K562 (cell line): ENCODE results near the gene HTR4. TPM values are rescaled to one million over a fixed set of nuclear protein-coding genes. Genes with fewer than 3 reads are reported as not detected.

ENCODE experiments used
- ATAC-seq: fragments of 200-7000 bp; cut with Tn5 transposase; 3 replicates; pipeline ENCODE4 v1.9.1; 2020; ENCODE audit warnings: moderate library complexity
- BruUV-seq: library from RNA; stranded (reverse); fragments of 400-500 nt; replicated peaks from 2 replicates; lab custom pipeline; 2021; lab: Mats Ljungman, UMichigan
- CTCF ChIA-PET: fragments of 300-600 bp; formaldehyde crosslinking; extraction: SDS; loops from one replicate; lab custom pipeline; 2021; ENCODE audit warnings: low intra/inter-chr PET ratio; lab: Yijun Ruan, JAX
- POLR2A ChIA-PET: fragments of 300-600, 350-650 bp; sonication (Branson Sonifier 250); formaldehyde crosslinking; extraction: SDS; loops from one replicate; lab custom pipeline; 2021; ENCODE audit warnings: antibody characterized with exemption, inconsistent platforms; lab: Yijun Ruan, JAX
- DNase-seq, 4 experiments: peaks; one replicate each; pipeline versions ENCODE4 v3.0.0 to v3.0.0-alpha.2; 2011 to 2018; ENCODE audit warnings: low spot score in 3 of 4, mixed read lengths in 3 of 4; ENCODE audit errors: extremely low read depth in 1 of 4
- FAIRE-seq: peaks from 2 replicates; lab custom pipeline; 2011; peaks lifted over from hg19 to GRCh38; lab: Jason Lieb, UNC
- H2AFZ ChIP-seq: 2 replicates; pipeline ENCODE4 v1.6.0; 2011; ENCODE audit warnings: low read depth, low read length, control low read depth, inconsistent platforms
- H3K27ac ChIP-seq: fragments of 200-600 bp; 3 replicates; pipeline ENCODE4 v1.8.0; 2011; ENCODE audit warnings: low read depth, mild to moderate bottlenecking, control low read depth, inconsistent platforms, low read length, moderate library complexity, mixed read lengths; ENCODE audit errors: extremely low read depth
- H3K27me3 ChIP-seq, 2 experiments: fragments of 300-600 bp in 1 of 2; 2 replicates in 1 of 2; 3 replicates in 1 of 2; pipeline versions ENCODE4 v1.6.0 to v1.8.0; 2011; ENCODE audit warnings: inconsistent platforms in 2 of 2, low read length in 2 of 2, mild to moderate bottlenecking in 1 of 2, mixed read lengths in 1 of 2, moderate library complexity in 1 of 2; ENCODE audit not compliant: control insufficient read depth in 2 of 2, insufficient read depth in 2 of 2
- H3K36me3 ChIP-seq: fragments of 300-600 bp; 3 replicates; pipeline ENCODE4 v1.8.0; 2011; ENCODE audit warnings: mild to moderate bottlenecking, low read length, inconsistent platforms; ENCODE audit not compliant: control insufficient read depth, insufficient read depth
- H3K4me1 ChIP-seq, 2 experiments: fragments of 200-600 bp in 1 of 2; replicated peaks in 1 of 2; 2 replicates in 1 of 2; 3 replicates in 1 of 2; pipeline versions ENCODE4 v1.5.1 to v1.8.0; 2011; ENCODE audit warnings: inconsistent platforms in 2 of 2, low read length in 2 of 2, mild to moderate bottlenecking in 1 of 2, mixed read lengths in 1 of 2, moderate library complexity in 1 of 2; ENCODE audit not compliant: control insufficient read depth in 2 of 2, insufficient read depth in 2 of 2
- H3K4me2 ChIP-seq: 2 replicates; pipeline ENCODE4 v1.6.1; 2011; ENCODE audit warnings: low read length, control low read depth, inconsistent platforms, mixed read lengths; ENCODE audit not compliant: insufficient read depth
- H3K4me3 ChIP-seq: fragments of 200-600 bp; sonication (generic), shearing (Covaris generic); 2 replicates; pipeline ENCODE4 v1.5.1; 2016; ENCODE audit warnings: control low read depth, inconsistent platforms
- H3K79me2 ChIP-seq: fragments of 200-600 bp; 3 replicates; pipeline ENCODE4 v1.8.0; 2011; ENCODE audit warnings: low read length, inconsistent platforms; ENCODE audit not compliant: control insufficient read depth, insufficient read depth
- H3K9ac ChIP-seq, 2 experiments: 2 replicates each; pipeline versions ENCODE4 v1.6.0 to v1.6.1; 2011; ENCODE audit warnings: low read depth in 2 of 2, low read length in 2 of 2, control low read depth in 1 of 2, inconsistent platforms in 1 of 2, mild to moderate bottlenecking in 1 of 2, mixed read lengths in 1 of 2; ENCODE audit not compliant: insufficient read depth in 1 of 2
- H3K9me1 ChIP-seq: one replicate; pipeline ENCODE4 v1.6.0; 2011; ENCODE audit warnings: inconsistent platforms, mild to moderate bottlenecking, low read length, moderate library complexity; ENCODE audit not compliant: control insufficient read depth, insufficient read depth
- H3K9me3 ChIP-seq: replicated peaks from 2 replicates; pipeline ENCODE4 v1.5.1; 2011; ENCODE audit warnings: low read depth, low read length, inconsistent platforms; ENCODE audit not compliant: control insufficient read depth, insufficient read depth
- H4K20me1 ChIP-seq: replicated peaks from 2 replicates; pipeline ENCODE4 v1.6.1; 2011; ENCODE audit warnings: low read length, inconsistent platforms, mixed read lengths; ENCODE audit not compliant: control insufficient read depth, insufficient read depth
- ATF1 ChIP-seq, 2 experiments: fragments of 450-650 bp in 1 of 2; IDR thresholded peaks; 2 replicates each; pipeline ENCODE4 v1.6.1; 2016; ENCODE audit warnings: missing compliant biosample characterization in 1 of 2, missing genetic modification characterization in 1 of 2
- ATF4 ChIP-seq: fragments of 450-650 bp; formaldehyde crosslinking; IDR thresholded peaks from 2 replicates; pipeline ENCODE4 v1.4.0; 2022; ENCODE audit warnings: mild to moderate bottlenecking, moderate library complexity
- BRCA1 ChIP-seq, 2 experiments: fragments of 450-650 bp in 1 of 2; sonication (generic) in 1 of 2; formaldehyde crosslinking in 1 of 2; IDR thresholded peaks; 2 replicates each; pipeline versions ENCODE4 v1.5.0 to v1.6.1; 2017 to 2020; ENCODE audit warnings: mild to moderate bottlenecking in 1 of 2, missing genetic modification reagents in 1 of 2
- EHMT2 ChIP-seq: fragments of 450-650 bp; IDR thresholded peaks from 2 replicates; pipeline ENCODE4 v1.6.1; 2018; ENCODE audit warnings: antibody characterized with exemption
- HDAC1 ChIP-seq, 2 experiments: fragments of 450-650 bp; IDR thresholded peaks; 2 replicates each; pipeline ENCODE4 v1.6.1; 2016 to 2017; ENCODE audit warnings: inconsistent platforms in 1 of 2, mild to moderate bottlenecking in 1 of 2, moderate library complexity in 1 of 2
- MTA2 ChIP-seq: fragments of 450-650 bp; IDR thresholded peaks from 2 replicates; pipeline ENCODE4 v1.6.1; 2016; ENCODE audit warnings: low read depth
- RREB1 ChIP-seq: fragments of 250-450 bp; sonication (Bioruptor Pico); IDR thresholded peaks from 2 replicates; pipeline ENCODE4 v1.4.0; 2020
- SMARCA4 ChIP-seq: fragments of 450-650 bp; IDR thresholded peaks from 2 replicates; pipeline ENCODE4 v1.6.1; 2016
- TCF3 ChIP-seq: sonication (generic); formaldehyde crosslinking; IDR thresholded peaks from 2 replicates; pipeline ENCODE4 v1.4.0; 2020; ENCODE audit warnings: mild to moderate bottlenecking, missing genetic modification reagents
- ZKSCAN1 ChIP-seq: fragments of 150-350 bp; IDR thresholded peaks from 2 replicates; pipeline ENCODE4 v1.6.1; 2016; ENCODE audit warnings: low read depth, low read length
- ZNF263 ChIP-seq: sonication (generic); formaldehyde crosslinking; IDR thresholded peaks from 2 replicates; pipeline ENCODE4 v1.8.0; 2022; ENCODE audit warnings: mild to moderate bottlenecking, missing genetic modification reagents, borderline replicate concordance
- WGBS: fragments of 100-300 bp; shearing (Covaris generic); methylation state at CpG from one replicate; pipeline ENCODE4 v1.1.6; 2016; ENCODE audit warnings: low coverage, mixed read lengths; ENCODE audit not compliant: insufficient coverage; ENCODE audit errors: missing lambda C conversion rate; 5-methylcytosine and 5-hydroxymethylcytosine counted together
- in situ Hi-C: fragments of 300-500 bp; cut with MboI; formaldehyde crosslinking; loops from 4 replicates; pipeline ENCODE4 v1.15.0; 2018; ENCODE audit warnings: inconsistent platforms, mixed read lengths
- intact Hi-C: fragments of 100-400 bp; cut with micrococcal nuclease; formaldehyde crosslinking; loops from 2 replicates; pipeline ENCODE4 v1.14.2; 2022
- polyA plus RNA-seq, 8 experiments: library from polyadenylated mRNA; depleted of rRNA in 4 of 8; stranded (reverse) in 5 of 8; unstranded in 3 of 8; fragments of >200 nt; fragmentation: Nextera tagmentation in 2 of 8; fragmentation: Illumina TruSeq in 1 of 8; extraction: Ambion mirVana in 2 of 8; extraction: Trizol in 1 of 8; gene quantifications; 2 replicates each; pipeline versions ENCODE4 v1.2.1 to v1.2.3, GENCODE V29; 2011 to 2014; ENCODE audit warnings: inconsistent platforms in 1 of 8, missing spikeins in 1 of 8
- total RNA-seq, 7 experiments: library from RNA; depleted of rRNA in 6 of 7; stranded (reverse); fragments of >200 nt in 6 of 7; fragmentation: Illumina TruSeq in 2 of 7; extraction: Trizol in 2 of 7; gene quantifications; 2 replicates each; pipeline versions ENCODE4 v1.2.1 to v1.2.3, GENCODE V29; 2011 to 2021; ENCODE audit warnings: low replicate concordance in 1 of 7

Gene HTR4
- total and polyA plus RNA-seq, 9 of the 15 experiments (the other 6 are each of a cell fraction or from before 2014, with no cell fraction given): 0.13 TPM; not detected in 8

- BruUV-seq: no TSS peak
- TF ChIP-seq MTA2: peak; percentile 23; the same call in 1 of the 2 replicates
- no peak for TF ChIP-seq BRCA1 (IDR thresholded peaks at IDR 0.05)
- no peak for TF ChIP-seq BRCA1 (CRISPR knock-in tag; IDR thresholded peaks at IDR 0.05)
- no peak for TF ChIP-seq ATF1 (CRISPR knock-in tag; IDR thresholded peaks at IDR 0.05)
- peak; percentile 72 for TF ChIP-seq ATF1 (tag; IDR thresholded peaks at IDR 0.05)
- TF ChIP-seq ZKSCAN1: no peak
- TF ChIP-seq HDAC1 (IDR thresholded peaks at IDR 0.05): 0 out of 4 replicates have a peak, but pooled peaks of 1 of the 2 experiments have one; percentile 16
- peak; percentile 65; the same call in 1 of the 2 replicates for TF ChIP-seq TCF3
- TF ChIP-seq RREB1 (CRISPR knock-in tag): no peak
- TF ChIP-seq ATF4: no peak
- no peak for TF ChIP-seq ZNF263 (CRISPR knock-in tag)
- TF ChIP-seq SMARCA4: peak; percentile 55; the same call in 1 of the 2 replicates
- TF ChIP-seq EHMT2: 0 out of 2 replicates have a peak, but pooled peaks have one; percentile 36
Measured at GRCh38 chr5:148697180-148697808, 43.0 kb upstream of the HTR4 start.

More at GRCh38 chr5:148697180-148697808, 43.0 kb upstream of the HTR4 start:
- 2% methylated on average over 6 of the region's 6 CpGs for WGBS
- intact Hi-C loops (no loop called here), in situ Hi-C loops (no loop called here)
- POLR2A ChIA-PET: interaction anchor here (1.0 kb wide), 2 partner anchors 11 to 257 kb away, joined by 3 read pairs; no protein-coding TSS in a partner anchor
- Histone ChIP-seq H3K9ac (no peak overlapping the region), H3K36me3 (no peaks in the 10 kb centered on the region), H3K27ac (no peak overlapping the region), H3K4me1 (0 out of 5 replicates have a peak, but pooled peaks cover 0 to 2% of the 10 kb centered on the region in 2 experiments), H3K9me3 (no peaks in the 10 kb centered on the region), H3K4me2 (no peak overlapping the region), H2AFZ (peak overlapping the region; percentile 23; the same call in 1 of the 2 replicates), H4K20me1 (no peaks in the 10 kb centered on the region), H3K9me1 (no peaks in the 10 kb centered on the region), H3K4me3 (no peak overlapping the region), H3K79me2 (no peaks in the 10 kb centered on the region), H3K27me3 (no peaks in the 10 kb centered on the region)
- DNase-seq (peak in 3 of 4 experiments; percentile 22 to 63 (median 60)), ATAC-seq (peak; percentile 95), FAIRE-seq (peak; percentile 85)
- CTCF ChIA-PET: no interaction called here
